Dendritic cell treated with granulocyte-macrophage colony-stimulating factor and Interleukin-4, amounts not matched to agents 40 ng/mL and 50 ng/mL, for 4 days (primary cell): ENCODE data around the gene NEDD1.

ENCODE experiments used
- H3K27ac Mint-ChIP-seq: one replicate; pipeline ENCODE4 v1.8.0; 2022; ENCODE audit warnings: mild to moderate bottlenecking, mixed read lengths
- H3K27me3 Mint-ChIP-seq: one replicate; pipeline ENCODE4 v1.8.0; 2022; ENCODE audit warnings: mild to moderate bottlenecking, mixed read lengths
- H3K36me3 Mint-ChIP-seq: one replicate; pipeline ENCODE4 v1.8.0; 2022; ENCODE audit warnings: low read depth, mixed read lengths
- H3K4me1 Mint-ChIP-seq: one replicate; pipeline ENCODE4 v1.8.0; 2022; ENCODE audit warnings: low read depth, mixed read lengths
- H3K4me3 Mint-ChIP-seq: one replicate; pipeline ENCODE4 v1.8.0; 2022; ENCODE audit warnings: mild to moderate bottlenecking, moderate library complexity, mixed read lengths
- H3K9me3 Mint-ChIP-seq: one replicate; pipeline ENCODE4 v1.8.0; 2022; ENCODE audit warnings: mixed read lengths
- intact Hi-C: fragments of 100-400 bp; cut with micrococcal nuclease; formaldehyde crosslinking; loops from one replicate; pipeline ENCODE4 v1.15.0; 2022

NEDD1 gene

DNA sequence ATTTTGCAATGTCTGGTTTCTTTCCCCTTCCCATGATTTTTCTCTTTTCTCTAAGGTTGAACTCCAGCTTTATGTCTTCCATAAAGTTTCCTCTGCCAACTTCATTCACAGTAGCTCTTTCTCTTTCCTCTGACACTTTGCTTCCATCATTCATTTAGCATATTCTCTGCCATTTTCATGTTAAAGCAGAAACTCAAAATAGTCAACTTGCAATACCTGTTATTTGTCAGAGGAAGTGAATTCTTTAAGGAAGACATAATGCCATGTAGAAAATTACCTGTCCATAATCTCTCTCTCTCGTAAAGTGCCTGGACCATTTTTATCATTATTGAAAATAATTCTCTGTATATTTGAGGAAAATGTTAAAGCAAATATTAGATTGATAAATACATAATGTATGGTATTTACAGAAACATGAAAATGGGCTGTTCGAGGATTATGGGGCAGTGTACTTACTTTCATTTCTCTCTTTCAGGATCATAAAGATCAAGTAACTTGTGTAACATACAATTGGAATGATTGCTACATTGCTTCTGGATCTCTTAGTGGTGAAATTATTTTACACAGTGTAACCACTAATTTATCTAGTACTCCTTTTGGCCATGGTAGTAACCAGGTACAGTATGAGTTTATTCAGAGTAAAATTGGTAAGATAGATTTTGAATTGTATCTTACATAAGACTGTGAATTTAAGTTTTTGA, 12.6 kb downstream of the NEDD1 start:
- Mint-ChIP-seq H3K36me3 (peaks cover 3% of the 10 kb centered on the region), H3K4me3 (no peak overlapping the region), H3K27ac (no peak overlapping the region), H3K9me3 (no peaks in the 10 kb centered on the region), H3K27me3 (no peaks in the 10 kb centered on the region), H3K4me1 (peaks cover 7% of the 10 kb centered on the region)
- intact Hi-C loops: no loop called here

DNA sequence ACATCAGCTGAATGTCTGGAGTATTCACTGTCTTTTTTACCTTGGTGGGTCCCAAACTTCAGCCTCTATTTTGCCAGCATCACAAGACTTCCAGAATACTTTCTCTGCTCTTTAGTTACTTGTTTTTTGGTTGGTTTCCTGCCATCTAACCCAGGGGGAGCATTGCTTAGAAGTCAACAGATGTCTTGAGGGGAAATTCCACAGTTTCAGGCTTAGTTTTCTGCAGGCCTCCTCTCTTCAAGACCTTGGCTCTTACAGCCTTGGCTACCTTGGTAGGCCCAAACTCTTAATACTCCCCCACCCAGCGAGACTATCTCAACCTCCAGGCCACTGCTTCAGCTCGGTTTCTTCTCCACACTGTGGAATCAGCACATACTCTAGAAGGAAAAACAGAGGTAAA, 41.7 kb downstream of the NEDD1 start:
- Mint-ChIP-seq H3K27me3 (no peaks in the 10 kb centered on the region), H3K9me3 (no peaks in the 10 kb centered on the region), H3K4me1 (no peaks in the 10 kb centered on the region), H3K4me3 (no peak overlapping the region), H3K36me3 (peaks cover 58% of the 10 kb centered on the region), H3K27ac (no peak overlapping the region)
- intact Hi-C loops: no loop called here

DNA sequence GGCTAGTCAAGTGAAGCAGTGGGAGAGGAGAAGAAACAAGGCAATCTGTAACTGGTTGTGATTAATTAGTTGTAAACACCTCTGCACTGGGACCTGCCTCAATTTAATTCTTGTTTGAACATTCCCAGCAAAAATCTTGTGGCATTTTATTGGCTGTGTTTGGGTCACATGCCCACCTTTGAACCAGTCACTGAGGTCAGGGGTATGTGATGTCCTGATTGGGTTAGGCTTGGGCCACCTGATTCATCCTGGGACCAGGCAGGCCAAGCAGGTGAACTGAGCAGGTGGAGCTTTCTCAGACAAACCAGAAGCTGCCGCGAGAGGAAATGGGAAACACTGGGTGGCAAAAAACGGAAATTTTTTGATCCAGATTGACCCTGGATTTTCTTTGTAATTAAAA, 72.5 kb downstream of the NEDD1 start:
- Mint-ChIP-seq H3K36me3 (no peaks in the 10 kb centered on the region), H3K27me3 (peaks cover 2% of the 10 kb centered on the region), H3K9me3 (no peaks in the 10 kb centered on the region), H3K27ac (no peak overlapping the region), H3K4me1 (no peaks in the 10 kb centered on the region), H3K4me3 (no peak overlapping the region)
- intact Hi-C loops: no loop called here

DNA sequence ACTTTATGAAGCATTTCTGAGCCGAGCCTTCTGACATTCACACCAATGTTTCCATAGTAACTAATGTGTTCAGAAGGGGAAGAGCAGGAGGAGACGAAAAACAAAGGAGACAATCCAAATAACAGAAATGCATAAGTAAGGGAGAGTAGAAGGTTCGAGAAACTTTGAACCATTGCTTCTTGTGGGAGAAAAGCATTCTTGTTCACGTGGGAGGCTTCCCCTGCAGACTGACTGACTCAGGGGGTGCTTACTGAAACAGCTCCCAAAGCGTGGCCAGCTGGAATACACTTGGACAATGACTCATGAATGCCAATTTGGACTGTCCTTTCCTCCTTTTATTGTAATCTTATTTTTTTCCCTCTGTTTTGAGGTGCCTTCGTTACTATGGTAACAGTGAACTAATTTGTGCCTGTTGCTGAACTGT, 73.9 kb downstream of the NEDD1 start:
- Mint-ChIP-seq H3K4me3 (no peak overlapping the region), H3K27me3 (peaks cover 13% of the 10 kb centered on the region), H3K27ac (no peak overlapping the region), H3K9me3 (no peaks in the 10 kb centered on the region), H3K4me1 (peaks cover 9% of the 10 kb centered on the region), H3K36me3 (no peaks in the 10 kb centered on the region)
- intact Hi-C loops: loop anchor here (10.0 kb wide), 1 partner anchor 1414 kb away; no protein-coding TSS in a partner anchor

DNA sequence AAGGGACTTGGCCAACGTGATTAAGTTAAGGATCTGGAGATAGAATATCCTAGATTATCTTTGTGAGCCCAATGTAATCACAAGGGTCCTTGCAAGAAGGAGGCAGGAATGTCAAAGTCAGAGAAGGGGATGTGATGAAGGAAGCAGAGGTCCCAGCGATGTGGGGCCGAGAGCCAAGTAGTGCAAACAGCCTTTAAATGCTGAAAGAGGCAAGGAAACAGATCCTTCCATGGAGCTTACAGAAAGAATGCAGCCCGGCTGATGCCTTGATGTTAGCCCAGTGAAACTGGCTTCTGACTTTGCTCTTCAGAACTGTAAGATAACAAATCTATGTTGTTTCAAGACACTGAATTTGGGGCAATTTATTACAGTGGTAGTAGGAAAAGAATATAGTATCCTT, 74.9 kb downstream of the NEDD1 start:
- no peak overlapping the region for H3K27ac Mint-ChIP-seq
- no peak overlapping the region for H3K4me3 Mint-ChIP-seq
- no peaks in the 10 kb centered on the region for H3K9me3 Mint-ChIP-seq
- intact Hi-C loops: loop anchor here (10.0 kb wide), 1 partner anchor 1413 kb away; no protein-coding TSS in a partner anchor
- peaks cover 10% of the 10 kb centered on the region for H3K4me1 Mint-ChIP-seq
- H3K27me3 Mint-ChIP-seq: peaks cover 19% of the 10 kb centered on the region
- H3K36me3 Mint-ChIP-seq: no peaks in the 10 kb centered on the region

DNA sequence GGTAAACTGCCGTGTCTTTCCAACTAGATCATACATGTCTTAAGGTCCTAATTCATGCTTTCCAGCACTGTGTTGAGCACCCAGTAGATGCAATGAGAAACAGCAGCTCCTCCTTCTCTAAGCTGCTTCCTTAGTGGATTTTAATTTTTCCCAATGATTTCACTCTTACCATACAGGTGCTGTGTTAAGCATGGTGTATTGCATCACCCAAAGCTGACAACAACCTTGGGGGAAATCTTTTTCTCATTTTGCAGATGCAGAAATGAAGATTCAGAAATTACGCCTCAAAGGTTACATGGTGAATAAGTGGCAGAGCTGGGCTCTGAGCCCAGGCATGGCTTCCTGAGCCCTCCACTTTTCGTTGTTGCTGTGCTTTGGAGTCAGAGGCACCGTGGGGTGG, 75.6 kb downstream of the NEDD1 start:
- peaks cover 10% of the 10 kb centered on the region for H3K4me1 Mint-ChIP-seq
- intact Hi-C loops: loop anchor here (10.0 kb wide), 1 partner anchor 1412 kb away; no protein-coding TSS in a partner anchor
- H3K9me3 Mint-ChIP-seq: no peaks in the 10 kb centered on the region
- H3K27me3 Mint-ChIP-seq: peaks cover 19% of the 10 kb centered on the region
- H3K4me3 Mint-ChIP-seq: no peak overlapping the region
- no peaks in the 10 kb centered on the region for H3K36me3 Mint-ChIP-seq
- no peak overlapping the region for H3K27ac Mint-ChIP-seq

DNA sequence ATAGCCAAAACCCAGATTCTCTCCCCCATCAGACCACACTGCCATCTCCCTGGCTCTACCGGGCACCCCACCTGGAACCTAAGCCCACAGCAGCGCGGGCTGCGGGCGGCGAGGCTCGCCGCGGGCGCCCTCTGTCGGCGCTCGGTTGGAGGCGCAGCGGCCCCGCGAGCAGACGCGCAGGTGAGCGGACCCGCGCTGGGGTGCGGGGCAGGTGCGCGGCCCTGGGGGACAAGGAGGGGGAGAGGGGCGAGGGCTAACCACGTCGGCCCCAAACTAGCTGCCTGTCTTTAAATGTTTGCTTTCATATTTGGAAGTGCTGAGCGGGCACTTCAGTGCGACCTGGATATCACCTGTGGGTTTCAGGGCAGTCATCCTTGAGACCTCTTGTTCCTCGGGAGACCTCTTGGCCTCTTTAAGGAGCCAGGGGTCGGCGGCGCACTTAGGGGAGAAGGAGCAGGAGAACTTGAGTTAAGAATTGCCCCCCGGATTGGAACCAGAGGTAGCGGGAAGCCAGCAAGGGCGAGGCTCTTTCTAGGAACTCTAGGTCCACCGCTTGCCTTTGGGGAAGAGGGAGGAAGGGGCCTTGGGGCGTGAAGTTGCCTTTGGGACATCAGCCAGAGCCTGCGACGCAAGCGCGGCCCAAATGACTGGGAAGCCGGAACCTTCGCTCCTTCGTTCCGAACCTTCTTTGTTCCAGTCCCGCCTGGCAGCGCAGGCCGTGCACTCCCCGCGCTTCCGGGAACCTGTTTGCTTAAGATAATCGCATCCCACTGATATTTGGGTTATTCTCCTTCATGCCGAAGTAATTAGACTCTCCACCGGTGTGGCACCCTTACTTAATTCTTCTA, 78.7 kb downstream of the NEDD1 start:
- Mint-ChIP-seq H3K27me3 (peaks cover 19% of the 10 kb centered on the region), H3K4me3 (peak overlapping the region; percentile 30), H3K4me1 (peaks cover 10% of the 10 kb centered on the region), H3K27ac (no peak overlapping the region), H3K36me3 (no peaks in the 10 kb centered on the region), H3K9me3 (no peaks in the 10 kb centered on the region)
- intact Hi-C loops: loop anchor here (2.0 to 10.0 kb wide), 2 partner anchors 407 to 1409 kb away; no protein-coding TSS in a partner anchor

DNA sequence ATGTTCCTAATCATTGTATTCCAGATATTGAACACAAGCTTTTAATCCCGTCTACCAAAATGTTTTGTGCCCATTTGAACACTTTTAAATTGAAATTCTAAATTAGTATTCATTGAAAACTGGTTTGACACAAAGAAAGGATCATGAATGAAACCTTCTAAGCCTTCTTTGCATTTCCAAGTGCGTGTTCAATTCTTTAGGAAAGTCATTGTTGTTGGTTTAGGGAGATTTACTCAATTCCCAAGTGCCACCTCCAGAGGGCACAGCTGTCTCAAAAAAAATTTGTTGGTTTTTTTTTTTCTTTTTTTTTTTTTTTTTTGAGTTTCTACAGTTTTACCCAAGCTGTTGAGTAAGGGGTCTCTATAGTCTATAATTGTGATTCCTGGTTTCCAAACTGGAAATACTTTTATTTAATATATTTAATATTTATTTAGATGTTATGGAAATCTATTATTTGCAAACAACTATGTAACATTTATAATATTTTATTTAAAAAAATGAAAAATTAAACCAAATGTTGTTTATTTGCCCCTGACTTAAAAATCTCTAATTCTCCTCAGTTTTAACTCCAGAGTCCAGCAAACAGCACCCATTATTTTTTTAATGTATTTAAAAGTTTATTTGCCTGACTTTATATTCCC, 79.9 kb downstream of the NEDD1 start:
- Mint-ChIP-seq H3K27ac (no peak overlapping the region), H3K27me3 (peaks cover 18% of the 10 kb centered on the region), H3K4me1 (peaks cover 10% of the 10 kb centered on the region), H3K4me3 (no peak overlapping the region), H3K9me3 (no peaks in the 10 kb centered on the region), H3K36me3 (no peaks in the 10 kb centered on the region)
- intact Hi-C loops: loop anchor here (10.0 kb wide), 1 partner anchor 1408 kb away; no protein-coding TSS in a partner anchor

DNA sequence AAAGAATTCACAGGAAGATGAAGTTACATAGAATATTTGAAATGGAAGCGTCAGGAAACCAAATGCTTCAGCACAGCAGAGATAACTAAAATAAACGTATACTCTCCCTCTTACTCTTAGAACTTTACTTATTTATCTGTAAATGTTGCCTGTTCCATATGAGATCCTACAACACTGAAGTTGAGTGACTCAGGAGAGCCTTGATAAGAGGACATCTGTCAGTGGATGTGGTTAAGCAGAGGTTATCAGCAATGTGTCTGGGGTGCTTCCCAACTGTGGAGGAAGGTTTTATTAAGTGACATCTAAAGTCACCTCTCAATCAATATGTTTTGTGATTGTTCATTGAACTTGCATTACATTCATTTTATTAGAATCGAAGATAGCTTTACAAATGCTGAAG, 81.9 kb downstream of the NEDD1 start:
- Mint-ChIP-seq H3K9me3 (no peaks in the 10 kb centered on the region), H3K27ac (no peak overlapping the region), H3K4me3 (no peak overlapping the region), H3K27me3 (peaks cover 18% of the 10 kb centered on the region), H3K36me3 (no peaks in the 10 kb centered on the region), H3K4me1 (peaks cover 10% of the 10 kb centered on the region)
- intact Hi-C loops: loop anchor here (10.0 kb wide), 1 partner anchor 1406 kb away; no protein-coding TSS in a partner anchor

DNA sequence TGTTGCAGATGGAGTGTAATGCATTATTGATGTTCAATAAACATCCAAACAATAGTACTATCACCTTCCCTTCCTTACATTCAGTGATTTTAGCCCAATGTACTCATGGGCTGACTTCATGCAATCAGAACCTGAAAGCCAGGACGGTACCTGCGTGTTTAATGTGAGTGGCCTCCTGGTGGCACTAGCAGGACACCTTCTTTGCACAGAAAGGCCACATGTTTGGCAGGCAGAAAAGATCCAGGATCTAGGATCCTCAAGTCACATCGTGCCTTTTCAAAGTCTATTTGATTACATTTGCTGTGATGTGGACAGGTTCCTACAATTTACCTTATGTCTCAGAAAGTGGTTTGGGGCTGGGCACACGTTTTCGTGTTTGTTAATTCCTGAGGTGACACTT, 82.9 kb downstream of the NEDD1 start:
- intact Hi-C loops: loop anchor here (10.0 kb wide), 1 partner anchor 1405 kb away; no protein-coding TSS in a partner anchor
- H3K36me3 Mint-ChIP-seq: no peaks in the 10 kb centered on the region
- H3K27me3 Mint-ChIP-seq: peaks cover 15% of the 10 kb centered on the region
- peaks cover 10% of the 10 kb centered on the region for H3K4me1 Mint-ChIP-seq
- no peak overlapping the region for H3K4me3 Mint-ChIP-seq
- H3K27ac Mint-ChIP-seq: no peak overlapping the region
- no peaks in the 10 kb centered on the region for H3K9me3 Mint-ChIP-seq

DNA sequence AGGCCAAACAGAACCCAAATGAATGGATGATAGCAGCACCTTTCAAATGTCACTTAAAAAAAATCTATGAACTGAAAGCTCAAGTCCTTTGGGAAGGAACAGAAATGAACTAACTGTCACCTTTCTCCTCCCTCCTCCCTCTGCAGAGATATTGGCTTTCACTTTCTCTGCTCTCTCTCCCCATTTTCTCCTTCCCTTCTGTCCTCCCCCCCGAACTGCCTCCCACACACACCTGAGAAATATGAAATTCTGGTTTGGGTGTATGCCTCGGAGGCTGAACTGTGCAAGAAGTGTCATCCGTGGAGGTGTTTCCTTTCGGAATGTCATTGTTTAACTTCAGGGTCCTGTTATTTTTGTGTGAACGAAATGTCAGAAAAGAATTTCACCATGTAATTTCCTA, 87.8 kb downstream of the NEDD1 start:
- no peaks in the 10 kb centered on the region for H3K9me3 Mint-ChIP-seq
- peaks cover 6% of the 10 kb centered on the region for H3K27me3 Mint-ChIP-seq
- H3K36me3 Mint-ChIP-seq: no peaks in the 10 kb centered on the region
- no peak overlapping the region for H3K4me3 Mint-ChIP-seq
- no peaks in the 10 kb centered on the region for H3K4me1 Mint-ChIP-seq
- no peak overlapping the region for H3K27ac Mint-ChIP-seq
- intact Hi-C loops: no loop called here

DNA sequence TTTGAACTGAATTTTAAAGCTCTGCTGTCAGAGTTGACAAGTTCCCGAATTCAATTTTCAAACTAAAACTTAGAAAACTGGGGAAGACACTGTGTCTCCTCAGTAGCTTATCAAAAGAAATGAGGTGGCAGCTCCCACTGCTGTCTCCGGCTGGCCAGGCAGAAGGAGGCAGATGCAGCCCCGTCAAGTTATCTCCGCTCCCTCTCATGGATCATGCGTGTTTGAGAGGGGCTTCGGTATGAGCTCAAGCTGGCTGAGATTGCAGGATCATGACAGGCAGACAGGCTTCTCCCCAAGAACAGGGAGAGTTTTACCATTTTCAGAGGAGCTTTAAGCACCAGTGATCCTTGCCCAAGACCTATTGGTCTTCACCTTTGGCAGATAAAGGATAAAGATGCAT, 88.8 kb downstream of the NEDD1 start:
- Mint-ChIP-seq H3K4me1 (no peaks in the 10 kb centered on the region), H3K36me3 (no peaks in the 10 kb centered on the region), H3K27ac (no peak overlapping the region), H3K4me3 (no peak overlapping the region), H3K9me3 (no peaks in the 10 kb centered on the region), H3K27me3 (peaks cover 6% of the 10 kb centered on the region)
- intact Hi-C loops: no loop called here

DNA sequence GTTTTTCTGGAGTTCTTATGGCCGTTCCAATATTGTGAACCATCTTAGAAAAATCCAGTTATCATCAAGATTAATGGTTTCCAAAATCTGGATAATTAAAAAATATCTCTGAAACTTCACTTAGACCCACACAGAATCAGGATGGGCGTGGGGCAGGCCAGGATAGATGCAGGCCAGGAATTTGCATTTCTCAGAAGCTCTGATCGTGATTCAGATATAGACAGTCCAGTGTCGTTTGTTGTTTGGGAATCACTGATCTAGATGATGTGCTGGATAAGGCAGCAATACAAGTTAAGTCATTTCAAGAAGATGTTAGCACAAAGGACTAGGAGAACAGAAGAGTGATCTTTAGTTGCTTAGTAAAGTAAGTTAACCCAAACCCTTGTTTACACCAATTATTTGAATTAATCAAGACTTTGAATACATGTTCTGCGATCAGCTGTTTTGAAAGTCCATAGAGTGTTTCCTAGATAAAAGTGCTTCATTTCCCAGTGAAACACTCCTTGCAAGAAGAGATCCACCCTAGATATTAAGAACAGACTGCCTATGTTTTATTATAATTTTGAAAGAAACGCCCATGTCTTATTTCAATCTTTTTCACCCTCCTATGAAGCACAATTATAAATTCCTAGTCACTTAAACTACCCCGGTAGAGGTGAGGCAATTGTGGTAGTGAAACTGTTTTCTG, 90.9 kb downstream of the NEDD1 start:
- Mint-ChIP-seq H3K4me1 (no peaks in the 10 kb centered on the region), H3K27ac (no peak overlapping the region), H3K36me3 (no peaks in the 10 kb centered on the region), H3K9me3 (no peaks in the 10 kb centered on the region), H3K4me3 (no peak overlapping the region), H3K27me3 (peaks cover 6% of the 10 kb centered on the region)
- intact Hi-C loops: no loop called here
